Calu3 (cell line): Measurements from ENCODE around the gene LAMA1. TPM values are rescaled to one million over a fixed set of nuclear protein-coding genes. Genes with fewer than 3 reads are reported as not detected.

Source experiments
- BruUV-seq: library from RNA; stranded (reverse); fragments of 400-500 nt; replicated peaks from 2 replicates; lab custom pipeline; 2021; lab: Mats Ljungman, UMichigan
- CTCF ChIA-PET: fragments of 300-600 bp; sonication (Branson Sonifier 250); formaldehyde crosslinking; loops from one replicate; lab custom pipeline; 2022; ENCODE audit warnings: antibody characterized with exemption; lab: Charles Lee
- DNase-seq: peaks from one replicate; pipeline ENCODE4 v3.0.0; 2022
- H3K27ac Mint-ChIP-seq: one replicate; pipeline ENCODE4 v1.8.0; 2022; ENCODE audit warnings: mixed read lengths; ENCODE audit not compliant: unreplicated experiment
- H3K27me3 Mint-ChIP-seq: one replicate; pipeline ENCODE4 v1.8.0; 2022; ENCODE audit warnings: mixed read lengths; ENCODE audit not compliant: unreplicated experiment
- H3K36me3 Mint-ChIP-seq: one replicate; pipeline ENCODE4 v1.8.0; 2022; ENCODE audit warnings: mild to moderate bottlenecking, moderate library complexity, mixed read lengths; ENCODE audit not compliant: insufficient read depth, unreplicated experiment
- H3K4me1 Mint-ChIP-seq: one replicate; pipeline ENCODE4 v1.8.0; 2022; ENCODE audit warnings: mild to moderate bottlenecking, low read depth, mixed read lengths; ENCODE audit not compliant: unreplicated experiment
- H3K4me3 Mint-ChIP-seq: one replicate; pipeline ENCODE4 v1.8.0; 2022; ENCODE audit warnings: mild to moderate bottlenecking, low read depth, moderate library complexity, mixed read lengths; ENCODE audit not compliant: unreplicated experiment
- H3K9me3 Mint-ChIP-seq: one replicate; pipeline ENCODE4 v1.8.0; 2022; ENCODE audit warnings: low read depth, mixed read lengths; ENCODE audit not compliant: unreplicated experiment
- intact Hi-C: fragments of 100-400 bp; cut with micrococcal nuclease; formaldehyde crosslinking; loops from one replicate; pipeline ENCODE4 v1.10.0; 2022; ENCODE audit not compliant: unreplicated experiment
- total RNA-seq: library from RNA; stranded (reverse); gene quantifications from 2 replicates; pipeline ENCODE4 v1.2.3, GENCODE V29; 2022
- TF ChIP-seq, protein P1 (sequence below): fragments of 200-600 bp; IDR thresholded peaks from one replicate; pipeline ENCODE4 v1.8.0; 2022; ENCODE audit warnings: antibody characterized with exemption; ENCODE audit not compliant: unreplicated experiment

Gene LAMA1
- total RNA-seq, 1 experiment from 2014 or later = not detected

GRCh38 chr18:7070466-7070865 lies 47.1 kb downstream of the LAMA1 start:
- H3K4me1 Mint-ChIP-seq = no peaks in the 10 kb centered on the region
- H3K4me3 Mint-ChIP-seq = no peak overlapping the region
- H3K9me3 Mint-ChIP-seq = no peaks in the 10 kb centered on the region
- intact Hi-C loops = no loop called here
- H3K27me3 Mint-ChIP-seq = peaks cover 17% of the 10 kb centered on the region
- CTCF ChIA-PET = interaction anchor here (0.7 kb wide), 1 partner anchor 548 kb away, joined by 3 read pairs; no protein-coding TSS in a partner anchor
- H3K36me3 Mint-ChIP-seq = no peaks in the 10 kb centered on the region
- DNase-seq = no peak
- no TSS peak for BruUV-seq
- TF ChIP-seq, protein P1, sequence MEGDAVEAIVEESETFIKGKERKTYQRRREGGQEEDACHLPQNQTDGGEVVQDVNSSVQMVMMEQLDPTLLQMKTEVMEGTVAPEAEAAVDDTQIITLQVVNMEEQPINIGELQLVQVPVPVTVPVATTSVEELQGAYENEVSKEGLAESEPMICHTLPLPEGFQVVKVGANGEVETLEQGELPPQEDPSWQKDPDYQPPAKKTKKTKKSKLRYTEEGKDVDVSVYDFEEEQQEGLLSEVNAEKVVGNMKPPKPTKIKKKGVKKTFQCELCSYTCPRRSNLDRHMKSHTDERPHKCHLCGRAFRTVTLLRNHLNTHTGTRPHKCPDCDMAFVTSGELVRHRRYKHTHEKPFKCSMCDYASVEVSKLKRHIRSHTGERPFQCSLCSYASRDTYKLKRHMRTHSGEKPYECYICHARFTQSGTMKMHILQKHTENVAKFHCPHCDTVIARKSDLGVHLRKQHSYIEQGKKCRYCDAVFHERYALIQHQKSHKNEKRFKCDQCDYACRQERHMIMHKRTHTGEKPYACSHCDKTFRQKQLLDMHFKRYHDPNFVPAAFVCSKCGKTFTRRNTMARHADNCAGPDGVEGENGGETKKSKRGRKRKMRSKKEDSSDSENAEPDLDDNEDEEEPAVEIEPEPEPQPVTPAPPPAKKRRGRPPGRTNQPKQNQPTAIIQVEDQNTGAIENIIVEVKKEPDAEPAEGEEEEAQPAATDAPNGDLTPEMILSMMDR = no peak
- no peak overlapping the region for H3K27ac Mint-ChIP-seq

GRCh38 chr18:7068871-7069590 lies 48.6 kb downstream of the LAMA1 start:
- H3K27me3 Mint-ChIP-seq = peaks cover 17% of the 10 kb centered on the region
- no peaks in the 10 kb centered on the region for H3K9me3 Mint-ChIP-seq
- H3K27ac Mint-ChIP-seq = no peak overlapping the region

GRCh38 chr18:7066965-7067555 lies 50.5 kb downstream of the LAMA1 start:
- no TSS peak for BruUV-seq
- TF ChIP-seq, protein P1 = no peak
- peaks cover 11% of the 10 kb centered on the region for H3K4me1 Mint-ChIP-seq
- H3K4me3 Mint-ChIP-seq = no peak overlapping the region
- CTCF ChIA-PET = no interaction called here
- no peak overlapping the region for H3K27ac Mint-ChIP-seq
- intact Hi-C loops = no loop called here
- H3K27me3 Mint-ChIP-seq = no peaks in the 10 kb centered on the region
- no peak for DNase-seq
- peaks cover under 1% of the 10 kb centered on the region for H3K9me3 Mint-ChIP-seq
- H3K36me3 Mint-ChIP-seq = no peaks in the 10 kb centered on the region

More at GRCh38 chr18:7068871-7069590, 48.6 kb downstream of the LAMA1 start:
- intact Hi-C loops = no loop called here
- no TSS peak for BruUV-seq
- no peak for DNase-seq
- CTCF ChIA-PET = no interaction called here
- TF ChIP-seq, protein P1 = no peak
- Mint-ChIP-seq H3K4me1 (peaks cover 3% of the 10 kb centered on the region), H3K4me3 (no peak overlapping the region), H3K36me3 (no peaks in the 10 kb centered on the region)

DNA sequence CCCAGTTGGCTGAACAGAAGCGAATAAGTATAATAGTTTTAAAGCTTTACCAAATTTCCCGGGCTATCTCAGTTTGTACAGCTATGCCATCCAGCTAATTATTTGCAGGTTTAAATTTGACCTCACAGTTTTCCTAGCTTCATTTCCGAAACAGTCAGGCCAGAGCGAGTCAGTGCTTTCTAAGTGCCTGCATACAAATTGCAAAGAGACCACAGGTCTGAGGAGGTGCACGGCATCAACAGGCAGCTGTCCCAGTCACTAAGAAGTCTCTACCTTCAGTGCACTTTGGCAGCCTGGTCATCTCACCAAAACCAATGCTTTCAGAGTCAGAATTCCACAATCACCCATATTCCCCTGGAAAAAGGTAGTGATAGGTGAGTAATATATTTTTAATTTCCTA lies 51.9 kb downstream of the LAMA1 start:
- Mint-ChIP-seq H3K36me3 (no peaks in the 10 kb centered on the region), H3K27me3 (no peaks in the 10 kb centered on the region), H3K4me3 (no peak overlapping the region), H3K27ac (no peak overlapping the region), H3K4me1 (peaks cover 11% of the 10 kb centered on the region), H3K9me3 (peaks cover 2% of the 10 kb centered on the region)
- intact Hi-C loops = no loop called here
- no TSS peak for BruUV-seq
- TF ChIP-seq, protein P1 = no peak
- DNase-seq = no peak
- CTCF ChIA-PET = no interaction called here
